GM23338 (cell line): Measurements from ENCODE around the gene PUS7. TPM values are rescaled to one million over a fixed set of nuclear protein-coding genes. Genes with fewer than 3 reads are reported as not detected.

Experiments used
- ATAC-seq: fragments of 200-7000 bp; cut with Tn5 transposase; 3 replicates; pipeline ENCODE4 v1.9.1; 2020
- DNase-seq: peaks from one replicate; pipeline ENCODE4 v3.0.0-alpha.2; 2015; ENCODE audit warnings: low spot score
- H2AFZ ChIP-seq: fragments of 200-600 bp; sonication (generic); 2 replicates; pipeline ENCODE4 v1.8.0; 2016; ENCODE audit warnings: antibody characterized with exemption, mild to moderate bottlenecking, moderate library complexity
- H3F3A ChIP-seq: fragments of 200-600 bp; sonication (generic); replicated peaks from 2 replicates; pipeline ENCODE4 v1.8.0; 2017; ENCODE audit warnings: antibody characterized with exemption, mixed run types, low read depth
- H3K27ac ChIP-seq: fragments of 200-600 bp; sonication (generic); 2 replicates; pipeline ENCODE4 v1.6.1; 2016; ENCODE audit warnings: low read depth
- H3K27me3 ChIP-seq: fragments of 200-600 bp; sonication (generic); 2 replicates; pipeline ENCODE4 v1.8.0; 2016; ENCODE audit warnings: mild to moderate bottlenecking, mixed run types, moderate library complexity; ENCODE audit not compliant: insufficient read depth
- H3K36me3 ChIP-seq: fragments of 200-600 bp; sonication (generic); 2 replicates; pipeline ENCODE4 v1.8.0; 2016; ENCODE audit warnings: mild to moderate bottlenecking; ENCODE audit not compliant: insufficient read depth
- H3K4me1 ChIP-seq: fragments of 200-600 bp; sonication (generic); 2 replicates; pipeline ENCODE4 v1.8.0; 2016; ENCODE audit warnings: mild to moderate bottlenecking, moderate library complexity; ENCODE audit not compliant: insufficient read depth
- H3K4me2 ChIP-seq: fragments of 200-600 bp; sonication (generic); 2 replicates; pipeline ENCODE4 v1.7.1; 2017; ENCODE audit warnings: mixed run types
- H3K4me3 ChIP-seq: fragments of 200-600 bp; sonication (generic); 2 replicates; pipeline ENCODE4 v1.6.1; 2016; ENCODE audit warnings: mixed run types
- H3K79me2 ChIP-seq: fragments of 200-600 bp; sonication (generic); replicated peaks from 2 replicates; pipeline ENCODE4 v1.8.0; 2017; ENCODE audit warnings: mild to moderate bottlenecking; ENCODE audit not compliant: insufficient read depth
- H3K9me2 ChIP-seq: fragments of 200-600 bp; sonication (generic); 2 replicates; pipeline ENCODE4 v1.8.0; 2017; ENCODE audit not compliant: insufficient read depth
- H4K20me1 ChIP-seq: fragments of 200-600 bp; sonication (generic); replicated peaks from 2 replicates; pipeline ENCODE4 v1.8.0; 2017; ENCODE audit warnings: mild to moderate bottlenecking; ENCODE audit not compliant: insufficient read depth
- H3K27ac Mint-ChIP-seq: 2 replicates; pipeline ENCODE4 v1.8.0; 2020; ENCODE audit warnings: inconsistent platforms, mild to moderate bottlenecking, moderate library complexity, mixed read lengths
- H3K27me3 Mint-ChIP-seq: 3 replicates; pipeline ENCODE4 v1.8.0; 2022; ENCODE audit warnings: low read depth, mild to moderate bottlenecking, moderate library complexity, mixed read lengths, inconsistent platforms; ENCODE audit not compliant: insufficient read depth, poor library complexity
- H3K36me3 Mint-ChIP-seq: 3 replicates; pipeline ENCODE4 v1.8.0; 2021; ENCODE audit warnings: low read depth, mild to moderate bottlenecking, inconsistent platforms, moderate library complexity, mixed read lengths
- H3K4me1 Mint-ChIP-seq: 3 replicates; pipeline ENCODE4 v1.8.0; 2020; ENCODE audit warnings: mild to moderate bottlenecking, inconsistent platforms, mixed read lengths
- H3K4me3 Mint-ChIP-seq: 3 replicates; pipeline ENCODE4 v1.8.0; 2021; ENCODE audit warnings: moderate library complexity, mild to moderate bottlenecking, inconsistent platforms, mixed read lengths
- H3K9me3 Mint-ChIP-seq: 3 replicates; pipeline ENCODE4 v1.8.0; 2020; ENCODE audit warnings: moderate library complexity, mild to moderate bottlenecking, inconsistent platforms, mixed read lengths
- CREB1 ChIP-seq: fragments of 250-450 bp; sonication (Bioruptor Pico); IDR thresholded peaks from 2 replicates; pipeline ENCODE4 v1.5.0; 2020; ENCODE audit warnings: low read depth, mild to moderate bottlenecking, moderate library complexity
- EZH2 ChIP-seq: fragments of 200-600 bp; sonication (generic); IDR thresholded peaks from one replicate; pipeline ENCODE4 v1.8.0; 2017; ENCODE audit warnings: antibody characterized with exemption, mild to moderate bottlenecking, low read depth; ENCODE audit not compliant: unreplicated experiment
- EZH2phosphoT487 ChIP-seq: fragments of 200-600 bp; sonication (generic); IDR thresholded peaks from one replicate; pipeline ENCODE4 v1.8.1; 2018; ENCODE audit warnings: antibody characterized with exemption; ENCODE audit not compliant: unreplicated experiment
- JUNB ChIP-seq: IDR thresholded peaks from one replicate; pipeline ENCODE4 v1.6.1; 2016; ENCODE audit warnings: antibody characterized with exemption; ENCODE audit not compliant: unreplicated experiment
- NANOG ChIP-seq: IDR thresholded peaks from 2 replicates; pipeline ENCODE4 v1.6.1; 2016; ENCODE audit warnings: antibody characterized with exemption, borderline replicate concordance
- POLR2AphosphoS5 ChIP-seq: IDR thresholded peaks from 2 replicates; pipeline ENCODE4 v1.6.1; 2016; ENCODE audit warnings: antibody characterized with exemption, low read depth
- STAT1 ChIP-seq: IDR thresholded peaks from one replicate; pipeline ENCODE4 v1.6.1; 2016; ENCODE audit warnings: antibody characterized with exemption; ENCODE audit not compliant: unreplicated experiment
- ZNF114 ChIP-seq: fragments of 250-450 bp; sonication (Bioruptor Pico); IDR thresholded peaks from 2 replicates; pipeline ENCODE4 v1.5.0; 2020; ENCODE audit warnings: mild to moderate bottlenecking, moderate library complexity
- ZNF331 ChIP-seq: fragments of 250-450 bp; sonication (Bioruptor Pico); IDR thresholded peaks from 2 replicates; pipeline ENCODE4 v1.5.0; 2020; ENCODE audit warnings: low read depth, mild to moderate bottlenecking, moderate library complexity
- polyA plus RNA-seq: library from polyadenylated mRNA; unstranded; fragments of >200 nt; fragmentation: Nextera tagmentation; extraction: Ambion mirVana; gene quantifications from 2 replicates; pipeline ENCODE4 v1.2.1, GENCODE V29; 2016
- total RNA-seq: library from RNA; depleted of rRNA; stranded (reverse); fragments of >200 nt; shearing (Covaris generic); gene quantifications from 2 replicates; pipeline ENCODE4 v1.2.3, GENCODE V29; 2014
- TF ChIP-seq, protein P1 (sequence below): fragments of 250-450 bp; sonication (Bioruptor Pico); IDR thresholded peaks from 2 replicates; pipeline ENCODE4 v1.5.0; 2020; ENCODE audit warnings: mild to moderate bottlenecking, moderate library complexity
- TF ChIP-seq, protein P2 (sequence below): IDR thresholded peaks from one replicate; pipeline ENCODE4 v1.6.1; 2018; ENCODE audit warnings: antibody characterized with exemption; ENCODE audit not compliant: unreplicated experiment
- TF ChIP-seq, protein P3 (sequence below), 2 experiments: fragments of 200-600 bp in 1 of 2; sonication (generic) in 1 of 2; conservative IDR thresholded peaks; 2 replicates each; pipeline versions ENCODE4 v1.5.1 to v1.6.1; 2016 to 2017; ENCODE audit warnings: antibody characterized with exemption in 2 of 2, low read depth in 2 of 2, mild to moderate bottlenecking in 2 of 2, moderate library complexity in 1 of 2
- TF ChIP-seq, protein P4 (sequence below): IDR thresholded peaks from 2 replicates; pipeline ENCODE4 v1.6.1; 2016; ENCODE audit warnings: antibody characterized with exemption

Gene PUS7
- total and polyA plus RNA-seq, 2 experiments from 2014 or later, result 34.8 to 62.2 TPM

DNA sequence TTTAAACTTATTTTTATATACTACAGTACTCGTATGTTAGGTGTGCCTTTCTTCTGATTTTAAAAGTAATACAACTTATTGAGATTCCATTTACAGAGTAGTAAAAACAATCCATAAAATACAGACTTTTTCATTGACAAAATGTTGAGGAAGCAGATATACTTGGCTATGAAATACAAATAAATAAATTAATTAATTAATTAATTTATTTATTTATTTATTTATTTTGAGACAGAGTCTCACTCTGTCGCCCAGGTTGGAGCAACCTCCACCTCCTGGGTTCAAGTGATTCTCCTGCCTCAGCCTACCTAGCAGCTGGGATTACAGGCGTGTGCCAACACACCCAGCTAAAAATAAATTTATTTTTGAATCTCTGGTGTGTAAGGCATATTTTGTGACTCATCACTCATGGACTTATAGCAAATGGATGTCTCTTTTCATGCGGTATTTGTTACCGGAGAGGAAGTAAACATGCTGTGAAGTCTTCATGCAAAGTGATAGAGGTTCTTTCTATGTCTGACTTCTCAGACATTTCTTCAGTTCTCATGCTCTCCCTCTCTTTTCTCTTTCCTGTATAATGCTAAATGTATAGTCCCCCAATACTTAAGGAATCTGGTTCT lies 113.2 kb downstream of the PUS7 start:
- no peak overlapping the region for H3K4me2 ChIP-seq
- H3K4me3 Mint-ChIP-seq, result no peak overlapping the region
- no peaks in the 10 kb centered on the region for H4K20me1 ChIP-seq
- no peaks in the 10 kb centered on the region for H3K4me1 Mint-ChIP-seq
- TF ChIP-seq ZNF114 (CRISPR knock-in tag), result no peak
- no peak for TF ChIP-seq NANOG
- no peak for TF ChIP-seq EZH2phosphoT487
- TF ChIP-seq, protein P1, sequence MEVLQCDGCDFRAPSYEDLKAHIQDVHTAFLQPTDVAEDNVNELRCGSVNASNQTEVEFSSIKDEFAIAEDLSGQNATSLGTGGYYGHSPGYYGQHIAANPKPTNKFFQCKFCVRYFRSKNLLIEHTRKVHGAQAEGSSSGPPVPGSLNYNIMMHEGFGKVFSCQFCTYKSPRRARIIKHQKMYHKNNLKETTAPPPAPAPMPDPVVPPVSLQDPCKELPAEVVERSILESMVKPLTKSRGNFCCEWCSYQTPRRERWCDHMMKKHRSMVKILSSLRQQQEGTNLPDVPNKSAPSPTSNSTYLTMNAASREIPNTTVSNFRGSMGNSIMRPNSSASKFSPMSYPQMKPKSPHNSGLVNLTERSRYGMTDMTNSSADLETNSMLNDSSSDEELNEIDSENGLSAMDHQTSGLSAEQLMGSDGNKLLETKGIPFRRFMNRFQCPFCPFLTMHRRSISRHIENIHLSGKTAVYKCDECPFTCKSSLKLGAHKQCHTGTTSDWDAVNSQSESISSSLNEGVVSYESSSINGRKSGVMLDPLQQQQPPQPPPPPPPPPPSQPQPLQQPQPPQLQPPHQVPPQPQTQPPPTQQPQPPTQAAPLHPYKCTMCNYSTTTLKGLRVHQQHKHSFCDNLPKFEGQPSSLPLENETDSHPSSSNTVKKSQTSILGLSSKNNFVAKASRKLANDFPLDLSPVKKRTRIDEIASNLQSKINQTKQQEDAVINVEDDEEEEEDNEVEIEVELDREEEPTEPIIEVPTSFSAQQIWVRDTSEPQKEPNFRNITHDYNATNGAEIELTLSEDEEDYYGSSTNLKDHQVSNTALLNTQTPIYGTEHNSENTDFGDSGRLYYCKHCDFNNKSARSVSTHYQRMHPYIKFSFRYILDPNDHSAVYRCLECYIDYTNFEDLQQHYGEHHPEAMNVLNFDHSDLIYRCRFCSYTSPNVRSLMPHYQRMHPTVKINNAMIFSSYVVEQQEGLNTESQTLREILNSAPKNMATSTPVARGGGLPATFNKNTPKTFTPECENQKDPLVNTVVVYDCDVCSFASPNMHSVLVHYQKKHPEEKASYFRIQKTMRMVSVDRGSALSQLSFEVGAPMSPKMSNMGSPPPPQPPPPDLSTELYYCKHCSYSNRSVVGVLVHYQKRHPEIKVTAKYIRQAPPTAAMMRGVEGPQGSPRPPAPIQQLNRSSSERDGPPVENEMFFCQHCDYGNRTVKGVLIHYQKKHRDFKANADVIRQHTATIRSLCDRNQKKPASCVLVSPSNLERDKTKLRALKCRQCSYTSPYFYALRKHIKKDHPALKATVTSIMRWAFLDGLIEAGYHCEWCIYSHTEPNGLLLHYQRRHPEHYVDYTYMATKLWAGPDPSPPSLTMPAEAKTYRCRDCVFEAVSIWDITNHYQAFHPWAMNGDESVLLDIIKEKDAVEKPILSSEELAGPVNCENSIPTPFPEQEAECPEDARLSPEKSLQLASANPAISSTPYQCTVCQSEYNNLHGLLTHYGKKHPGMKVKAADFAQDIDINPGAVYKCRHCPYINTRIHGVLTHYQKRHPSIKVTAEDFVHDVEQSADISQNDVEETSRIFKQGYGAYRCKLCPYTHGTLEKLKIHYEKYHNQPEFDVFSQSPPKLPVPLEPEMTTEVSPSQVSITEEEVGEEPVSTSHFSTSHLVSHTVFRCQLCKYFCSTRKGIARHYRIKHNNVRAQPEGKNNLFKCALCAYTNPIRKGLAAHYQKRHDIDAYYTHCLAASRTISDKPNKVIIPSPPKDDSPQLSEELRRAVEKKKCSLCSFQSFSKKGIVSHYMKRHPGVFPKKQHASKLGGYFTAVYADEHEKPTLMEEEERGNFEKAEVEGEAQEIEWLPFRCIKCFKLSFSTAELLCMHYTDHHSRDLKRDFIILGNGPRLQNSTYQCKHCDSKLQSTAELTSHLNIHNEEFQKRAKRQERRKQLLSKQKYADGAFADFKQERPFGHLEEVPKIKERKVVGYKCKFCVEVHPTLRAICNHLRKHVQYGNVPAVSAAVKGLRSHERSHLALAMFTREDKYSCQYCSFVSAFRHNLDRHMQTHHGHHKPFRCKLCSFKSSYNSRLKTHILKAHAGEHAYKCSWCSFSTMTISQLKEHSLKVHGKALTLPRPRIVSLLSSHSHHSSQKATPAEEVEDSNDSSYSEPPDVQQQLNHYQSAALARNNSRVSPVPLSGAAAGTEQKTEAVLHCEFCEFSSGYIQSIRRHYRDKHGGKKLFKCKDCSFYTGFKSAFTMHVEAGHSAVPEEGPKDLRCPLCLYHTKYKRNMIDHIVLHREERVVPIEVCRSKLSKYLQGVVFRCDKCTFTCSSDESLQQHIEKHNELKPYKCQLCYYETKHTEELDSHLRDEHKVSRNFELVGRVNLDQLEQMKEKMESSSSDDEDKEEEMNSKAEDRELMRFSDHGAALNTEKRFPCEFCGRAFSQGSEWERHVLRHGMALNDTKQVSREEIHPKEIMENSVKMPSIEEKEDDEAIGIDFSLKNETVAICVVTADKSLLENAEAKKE (CRISPR knock-in tag), result no peak
- no peak for TF ChIP-seq STAT1
- TF ChIP-seq, protein P2, sequence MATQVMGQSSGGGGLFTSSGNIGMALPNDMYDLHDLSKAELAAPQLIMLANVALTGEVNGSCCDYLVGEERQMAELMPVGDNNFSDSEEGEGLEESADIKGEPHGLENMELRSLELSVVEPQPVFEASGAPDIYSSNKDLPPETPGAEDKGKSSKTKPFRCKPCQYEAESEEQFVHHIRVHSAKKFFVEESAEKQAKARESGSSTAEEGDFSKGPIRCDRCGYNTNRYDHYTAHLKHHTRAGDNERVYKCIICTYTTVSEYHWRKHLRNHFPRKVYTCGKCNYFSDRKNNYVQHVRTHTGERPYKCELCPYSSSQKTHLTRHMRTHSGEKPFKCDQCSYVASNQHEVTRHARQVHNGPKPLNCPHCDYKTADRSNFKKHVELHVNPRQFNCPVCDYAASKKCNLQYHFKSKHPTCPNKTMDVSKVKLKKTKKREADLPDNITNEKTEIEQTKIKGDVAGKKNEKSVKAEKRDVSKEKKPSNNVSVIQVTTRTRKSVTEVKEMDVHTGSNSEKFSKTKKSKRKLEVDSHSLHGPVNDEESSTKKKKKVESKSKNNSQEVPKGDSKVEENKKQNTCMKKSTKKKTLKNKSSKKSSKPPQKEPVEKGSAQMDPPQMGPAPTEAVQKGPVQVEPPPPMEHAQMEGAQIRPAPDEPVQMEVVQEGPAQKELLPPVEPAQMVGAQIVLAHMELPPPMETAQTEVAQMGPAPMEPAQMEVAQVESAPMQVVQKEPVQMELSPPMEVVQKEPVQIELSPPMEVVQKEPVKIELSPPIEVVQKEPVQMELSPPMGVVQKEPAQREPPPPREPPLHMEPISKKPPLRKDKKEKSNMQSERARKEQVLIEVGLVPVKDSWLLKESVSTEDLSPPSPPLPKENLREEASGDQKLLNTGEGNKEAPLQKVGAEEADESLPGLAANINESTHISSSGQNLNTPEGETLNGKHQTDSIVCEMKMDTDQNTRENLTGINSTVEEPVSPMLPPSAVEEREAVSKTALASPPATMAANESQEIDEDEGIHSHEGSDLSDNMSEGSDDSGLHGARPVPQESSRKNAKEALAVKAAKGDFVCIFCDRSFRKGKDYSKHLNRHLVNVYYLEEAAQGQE, result no peak
- no peak for TF ChIP-seq POLR2AphosphoS5
- TF ChIP-seq CREB1 (CRISPR knock-in tag), result no peak
- no peak for TF ChIP-seq JUNB
- no peak for TF ChIP-seq ZNF331 (CRISPR knock-in tag)
- TF ChIP-seq, protein P3, sequence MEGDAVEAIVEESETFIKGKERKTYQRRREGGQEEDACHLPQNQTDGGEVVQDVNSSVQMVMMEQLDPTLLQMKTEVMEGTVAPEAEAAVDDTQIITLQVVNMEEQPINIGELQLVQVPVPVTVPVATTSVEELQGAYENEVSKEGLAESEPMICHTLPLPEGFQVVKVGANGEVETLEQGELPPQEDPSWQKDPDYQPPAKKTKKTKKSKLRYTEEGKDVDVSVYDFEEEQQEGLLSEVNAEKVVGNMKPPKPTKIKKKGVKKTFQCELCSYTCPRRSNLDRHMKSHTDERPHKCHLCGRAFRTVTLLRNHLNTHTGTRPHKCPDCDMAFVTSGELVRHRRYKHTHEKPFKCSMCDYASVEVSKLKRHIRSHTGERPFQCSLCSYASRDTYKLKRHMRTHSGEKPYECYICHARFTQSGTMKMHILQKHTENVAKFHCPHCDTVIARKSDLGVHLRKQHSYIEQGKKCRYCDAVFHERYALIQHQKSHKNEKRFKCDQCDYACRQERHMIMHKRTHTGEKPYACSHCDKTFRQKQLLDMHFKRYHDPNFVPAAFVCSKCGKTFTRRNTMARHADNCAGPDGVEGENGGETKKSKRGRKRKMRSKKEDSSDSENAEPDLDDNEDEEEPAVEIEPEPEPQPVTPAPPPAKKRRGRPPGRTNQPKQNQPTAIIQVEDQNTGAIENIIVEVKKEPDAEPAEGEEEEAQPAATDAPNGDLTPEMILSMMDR (conservative IDR thresholded peaks at IDR 0.05; ENCODE audit: low read depth in 2 of 2), result no peak
- TF ChIP-seq, protein P4, sequence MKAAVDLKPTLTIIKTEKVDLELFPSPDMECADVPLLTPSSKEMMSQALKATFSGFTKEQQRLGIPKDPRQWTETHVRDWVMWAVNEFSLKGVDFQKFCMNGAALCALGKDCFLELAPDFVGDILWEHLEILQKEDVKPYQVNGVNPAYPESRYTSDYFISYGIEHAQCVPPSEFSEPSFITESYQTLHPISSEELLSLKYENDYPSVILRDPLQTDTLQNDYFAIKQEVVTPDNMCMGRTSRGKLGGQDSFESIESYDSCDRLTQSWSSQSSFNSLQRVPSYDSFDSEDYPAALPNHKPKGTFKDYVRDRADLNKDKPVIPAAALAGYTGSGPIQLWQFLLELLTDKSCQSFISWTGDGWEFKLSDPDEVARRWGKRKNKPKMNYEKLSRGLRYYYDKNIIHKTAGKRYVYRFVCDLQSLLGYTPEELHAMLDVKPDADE, result no peak
- no peak for TF ChIP-seq EZH2
- H3K27ac ChIP-seq, result no peak overlapping the region
- no peak for ATAC-seq
- H3K27me3 Mint-ChIP-seq, result peaks cover 5% of the 10 kb centered on the region
- H3K9me2 ChIP-seq, result no peaks in the 10 kb centered on the region
- no peak for DNase-seq
- H3K36me3 ChIP-seq, result no peaks in the 10 kb centered on the region; the same call in 1 of the 2 replicates
- H2AFZ ChIP-seq, result peak overlapping the region; percentile 74; the same call in 1 of the 2 replicates
- no peak overlapping the region for H3K4me3 ChIP-seq
- H3K27me3 ChIP-seq, result no peaks in the 10 kb centered on the region
- H3K27ac Mint-ChIP-seq, result no peak overlapping the region
- no peaks in the 10 kb centered on the region for H3F3A ChIP-seq
- no peaks in the 10 kb centered on the region for H3K79me2 ChIP-seq
- H3K4me1 ChIP-seq, result no peaks in the 10 kb centered on the region
- no peaks in the 10 kb centered on the region; the same call in 2 of the 3 replicates for H3K36me3 Mint-ChIP-seq
- peaks cover 3% of the 10 kb centered on the region; the same call in 2 of the 3 replicates for H3K9me3 Mint-ChIP-seq
